Stromal cell of bone marrow (primary cell): ENCODE results near the gene MCC.
A peak's percentile ranks its signal among the peaks of the same experiment; 100 is the strongest.

Experiments
- DNase-seq: peaks from one replicate; pipeline ENCODE4 v3.0.0-alpha.2; 2012; ENCODE audit warnings: low read depth

The MCC gene

DNA sequence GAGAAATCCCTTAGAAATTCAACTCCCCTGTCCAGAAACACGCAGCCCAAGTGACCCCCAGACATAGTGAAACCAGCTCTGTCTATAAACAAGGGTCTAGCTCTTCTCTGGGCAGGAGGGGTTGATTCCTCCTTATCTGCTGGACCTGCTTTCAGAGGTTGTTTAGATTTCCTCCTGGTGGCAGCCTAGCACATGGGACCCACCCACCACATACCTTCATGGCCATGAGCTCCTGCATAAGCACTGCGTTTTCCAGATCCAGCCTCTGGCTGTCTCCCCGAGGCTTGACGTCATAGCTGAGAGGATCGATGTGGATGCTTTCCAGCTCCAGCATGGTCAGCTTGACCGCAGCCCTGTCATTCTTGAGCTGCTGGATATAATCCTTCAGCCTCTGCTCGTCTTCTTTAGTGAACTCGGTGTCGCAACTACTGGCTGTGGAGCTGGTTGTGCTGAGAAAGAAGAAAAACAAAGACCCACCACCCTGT lies 434.7 kb downstream of the MCC start:
- DNase-seq: peak; percentile 76

DNA sequence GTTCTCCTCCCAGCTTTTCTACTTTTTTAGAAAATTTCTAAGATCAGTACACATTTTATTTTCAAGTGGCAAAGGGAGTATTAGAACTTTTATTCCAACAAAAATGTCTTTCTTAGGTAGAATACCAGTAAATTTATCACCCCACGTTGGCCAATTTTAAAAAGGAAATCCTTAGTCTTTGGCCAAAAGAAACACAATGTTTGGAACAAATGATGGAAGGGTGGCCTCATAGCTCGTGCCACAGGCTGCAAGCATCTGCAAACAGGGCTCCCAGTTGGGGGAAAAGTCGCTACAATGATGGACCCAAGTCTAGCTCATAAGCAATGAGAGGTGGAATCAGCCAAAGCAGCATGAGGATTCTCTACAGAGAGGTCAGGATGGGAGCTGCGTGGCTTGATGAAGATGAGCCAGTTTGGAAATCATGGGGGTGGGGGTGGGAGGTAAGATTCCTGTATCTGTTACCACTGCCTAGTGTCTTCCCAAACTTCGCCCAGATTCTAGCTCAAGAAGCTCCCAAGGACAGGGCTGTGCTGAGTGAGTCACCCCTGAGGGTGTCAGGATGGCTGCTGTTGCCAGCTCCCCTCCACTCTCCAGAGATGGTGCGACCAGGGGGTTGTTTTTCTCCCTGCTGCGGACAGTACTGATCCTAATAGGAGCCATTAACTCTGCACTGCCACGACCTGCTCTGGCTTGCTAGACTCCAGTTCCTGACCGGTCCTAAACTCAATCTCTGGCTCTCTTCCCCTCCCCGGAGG lies 436.0 kb downstream of the MCC start:
- no peak for DNase-seq

DNA sequence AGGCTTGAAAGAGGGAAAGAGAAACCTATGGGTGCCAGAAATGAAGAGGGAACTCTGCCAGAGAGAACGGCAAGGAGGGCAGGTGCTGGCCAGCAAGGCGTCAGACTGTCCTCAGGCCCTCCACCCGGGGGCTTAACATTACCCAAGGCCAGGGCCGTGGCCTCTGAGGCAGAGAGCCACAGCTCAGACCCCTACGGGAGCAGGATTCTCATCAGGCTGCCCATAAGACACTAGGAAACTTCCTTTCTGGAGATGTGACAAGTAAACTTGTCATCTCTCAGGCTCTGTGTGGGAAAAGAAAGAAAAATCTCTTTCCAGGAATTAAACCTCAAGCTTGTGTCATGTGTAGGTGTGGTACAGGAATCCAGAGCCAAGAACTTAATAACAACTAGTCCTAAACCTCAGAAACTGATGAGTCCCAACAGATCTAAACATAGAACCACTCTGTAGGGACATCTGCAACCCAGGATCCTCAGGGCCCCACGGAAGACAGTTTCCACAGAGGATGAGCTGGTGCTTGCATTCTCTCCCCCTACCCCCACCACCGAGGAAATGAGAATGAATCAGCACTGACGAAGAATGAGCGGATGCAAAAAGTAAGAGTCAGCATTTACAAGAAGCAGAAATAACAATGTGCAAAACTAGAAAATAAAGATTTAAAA lies 437.4 kb downstream of the MCC start:
- peak; percentile 87 for DNase-seq

DNA sequence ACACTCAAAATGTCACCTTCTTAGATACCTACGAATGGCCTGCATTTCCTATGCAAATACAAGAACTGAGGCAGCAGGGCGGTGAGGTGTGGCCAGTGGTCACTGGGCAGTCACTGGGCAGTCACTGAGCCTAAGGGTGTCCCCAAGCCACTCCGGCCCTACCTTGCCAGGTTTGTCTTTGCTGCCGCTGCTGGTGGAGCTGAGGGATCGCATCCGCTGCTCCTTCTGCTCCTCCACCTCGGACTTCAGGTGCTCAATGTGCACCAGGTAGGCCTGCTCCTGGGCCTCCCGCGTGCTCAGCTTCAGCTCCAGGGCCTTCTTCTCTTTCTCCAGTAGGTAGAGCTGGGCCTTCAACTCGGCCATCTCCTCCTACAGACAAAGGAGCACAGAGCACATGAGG lies 439.3 kb downstream of the MCC start:
- DNase-seq: no peak

DNA sequence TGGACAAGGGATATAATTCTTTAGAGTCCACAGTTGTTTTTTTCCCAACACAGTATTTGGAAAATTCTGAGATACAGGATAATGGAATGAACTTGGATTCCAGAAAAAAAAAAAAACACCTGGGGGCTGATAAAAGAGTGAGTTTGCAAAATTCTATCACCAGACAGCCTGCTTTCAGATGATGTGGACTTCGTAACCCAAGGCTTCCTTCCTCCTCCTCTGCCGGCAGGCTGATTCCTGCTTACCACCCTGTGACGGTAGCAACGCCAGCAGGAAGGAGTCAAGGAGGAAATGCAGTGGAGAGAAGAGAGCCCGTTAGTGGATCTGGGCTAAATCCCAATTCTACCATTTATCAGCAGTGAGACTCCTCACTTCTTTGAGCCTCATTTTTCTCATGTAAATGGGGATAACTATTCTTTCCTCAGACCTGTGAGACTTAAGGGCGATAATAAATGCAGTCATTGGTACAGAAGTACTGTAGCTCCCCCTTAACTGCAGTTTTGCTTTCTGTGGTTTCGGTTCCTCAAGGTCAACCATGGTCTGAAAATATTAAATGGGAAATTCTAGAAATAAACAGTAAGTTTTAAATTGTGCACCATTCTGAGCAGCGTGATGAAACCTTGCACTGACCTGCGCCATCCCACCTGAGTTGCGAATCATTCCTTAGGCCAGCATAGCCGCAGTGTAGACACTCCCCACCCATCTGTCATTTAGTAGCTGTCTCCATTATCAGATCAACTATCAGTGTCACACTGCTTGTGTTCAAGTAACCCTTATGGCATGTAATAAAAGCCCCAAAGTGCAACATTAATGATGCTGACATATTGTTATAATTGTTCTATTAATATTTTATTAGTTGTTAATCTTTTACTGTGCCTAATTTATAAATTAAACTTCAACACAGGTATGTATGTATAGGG lies 440.3 kb downstream of the MCC start:
- no peak for DNase-seq

DNA sequence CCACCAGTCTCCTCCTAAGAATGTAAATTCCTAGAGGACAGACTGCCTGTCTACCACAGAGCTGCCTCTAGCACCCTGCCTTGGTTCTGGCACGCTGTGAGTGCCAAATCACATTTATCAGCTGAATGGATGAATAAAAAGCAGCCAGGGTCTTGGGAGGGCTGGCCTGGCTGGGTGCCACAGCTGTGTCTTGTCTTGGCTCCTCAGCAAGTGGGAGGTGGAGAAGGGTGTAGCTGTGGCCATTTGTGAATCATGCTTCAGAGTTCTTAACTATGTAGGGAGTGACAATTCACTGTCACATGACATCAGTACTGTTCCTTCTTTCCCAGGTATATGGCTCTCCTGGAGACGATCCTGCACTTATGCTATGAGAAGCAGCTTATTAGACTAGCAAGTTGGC lies 441.0 kb downstream of the MCC start:
- DNase-seq: no peak

DNA sequence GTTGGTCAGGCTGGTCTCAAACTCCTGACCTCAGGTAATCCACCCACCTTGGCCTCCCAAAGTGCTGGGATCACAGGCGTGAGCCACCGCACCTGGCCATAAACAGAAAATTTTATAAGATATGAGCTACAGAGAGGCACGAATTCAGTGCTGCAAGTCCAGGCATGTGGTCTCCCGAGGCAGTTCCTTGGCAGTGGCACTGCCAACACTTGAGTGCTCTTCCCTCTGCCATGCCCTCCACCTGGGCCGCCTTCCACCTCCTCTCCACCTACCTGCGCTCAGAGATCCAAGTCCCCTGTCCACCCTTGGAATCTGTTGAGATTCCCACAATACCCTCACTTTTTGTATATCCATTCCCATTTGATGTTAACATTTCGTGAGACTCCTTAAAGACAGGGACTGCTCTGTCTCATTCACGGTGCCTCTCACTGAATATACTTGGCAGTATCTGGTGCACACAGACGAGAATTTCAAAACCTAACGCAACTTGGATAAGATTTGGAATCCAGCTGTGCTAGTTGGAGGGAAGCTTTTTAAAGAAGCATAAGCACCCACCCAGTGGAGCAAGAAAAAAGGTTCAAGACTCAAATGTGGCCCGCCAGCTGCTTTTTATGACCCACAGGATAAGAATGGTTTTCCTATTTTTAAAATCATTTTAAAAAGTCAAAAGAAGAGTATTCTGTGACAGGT lies 443.3 kb downstream of the MCC start:
- DNase-seq: no peak

DNA sequence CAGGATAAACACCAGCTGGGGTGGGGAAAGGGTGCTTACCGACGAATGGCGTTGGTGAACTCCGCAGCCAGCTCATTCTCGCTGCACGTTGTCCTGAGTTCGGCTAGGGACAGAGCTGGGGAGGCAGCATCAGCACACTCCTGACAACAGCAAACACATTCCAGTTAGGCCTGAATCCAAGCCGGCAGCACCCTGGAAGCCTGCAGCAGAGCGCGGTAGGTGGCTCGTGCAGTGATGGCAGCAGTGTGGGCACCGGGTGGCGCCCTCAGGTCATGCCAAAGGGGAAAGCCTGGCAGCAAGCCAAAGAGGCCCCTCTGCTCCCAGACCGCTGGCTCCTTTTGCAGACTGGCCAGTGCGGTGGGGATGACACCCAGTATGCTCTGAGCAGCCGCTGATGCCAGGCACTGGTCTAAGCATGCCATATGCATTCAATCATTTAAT lies 444.7 kb downstream of the MCC start:
- DNase-seq: no peak

DNA sequence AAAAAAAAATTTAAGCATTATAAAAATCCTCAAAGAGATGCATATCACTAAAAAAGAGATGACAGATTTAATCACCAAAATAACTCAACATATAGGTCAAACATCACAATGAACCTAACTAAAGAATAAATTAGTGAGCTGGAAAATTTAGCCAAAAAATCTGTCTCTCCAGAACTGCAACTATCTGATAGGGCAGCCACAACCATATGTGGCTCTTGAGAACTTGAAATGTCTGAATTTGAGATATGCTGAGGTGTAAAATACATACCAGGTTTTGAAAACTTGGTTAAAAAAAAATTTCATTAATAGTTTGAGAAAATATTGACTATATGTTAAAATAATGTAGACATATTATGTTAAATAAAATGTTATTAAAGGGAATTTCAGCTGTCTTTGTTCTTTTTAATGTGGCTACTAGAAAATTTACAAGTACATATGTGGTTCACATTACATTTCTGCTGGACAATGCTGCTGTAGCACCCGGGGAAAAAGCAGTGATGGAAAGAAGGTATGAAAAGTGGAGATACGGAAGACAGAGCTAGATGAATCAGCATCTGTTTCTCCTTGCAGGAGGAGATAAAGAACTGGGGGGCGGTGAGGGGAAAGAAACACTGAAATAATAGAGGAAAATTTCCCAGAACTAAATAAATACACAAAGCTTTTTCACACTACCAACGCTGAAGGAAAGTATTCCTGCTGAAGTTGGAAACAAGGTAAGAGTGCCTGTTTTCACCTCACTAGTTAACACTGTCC lies 445.6 kb downstream of the MCC start:
- no peak for DNase-seq

DNA sequence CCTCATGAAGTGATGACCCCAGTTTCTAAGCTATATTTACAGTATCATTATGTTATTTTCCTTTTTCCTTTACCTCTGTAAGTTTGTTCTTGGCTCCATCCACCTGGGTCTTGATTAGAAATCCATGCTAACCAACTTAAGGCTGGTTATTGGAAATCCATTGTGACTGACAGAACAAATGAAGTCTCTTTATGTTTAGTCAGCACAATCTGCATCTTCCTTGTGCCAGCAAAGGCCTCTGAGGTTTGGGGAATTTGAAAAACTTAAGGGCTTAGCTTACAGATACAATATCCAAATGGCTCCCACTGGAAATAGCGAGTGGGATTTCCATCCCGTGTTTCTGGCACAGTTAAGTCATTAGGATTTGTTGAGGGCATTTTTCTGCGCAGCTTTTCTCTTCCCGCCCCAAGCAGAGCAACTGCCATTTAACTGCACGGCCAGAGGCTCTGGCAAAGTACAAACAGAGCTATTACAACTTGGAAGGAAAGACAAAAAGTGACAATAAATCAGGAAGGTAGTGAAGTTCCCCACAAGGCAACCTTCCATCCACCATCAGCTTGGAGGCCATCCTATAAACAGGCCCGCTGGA lies 447.5 kb downstream of the MCC start:
- DNase-seq: no peak

DNA sequence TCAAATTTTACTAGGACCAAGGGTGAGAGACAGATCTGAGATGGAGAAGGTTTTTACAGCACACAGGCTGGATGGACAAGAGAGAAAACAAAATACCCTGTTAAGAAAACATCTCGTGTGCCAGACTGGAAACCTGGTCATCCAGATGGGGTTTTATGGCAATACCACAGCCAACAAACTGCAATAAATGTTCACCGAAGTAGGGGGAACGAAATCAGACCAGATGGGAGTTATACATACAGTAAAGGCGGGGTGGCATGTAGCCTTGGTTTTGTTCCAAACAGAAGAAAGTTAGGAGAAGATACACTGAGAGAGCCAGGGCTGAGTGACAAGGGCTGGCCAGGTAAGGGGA lies 448.3 kb downstream of the MCC start:
- DNase-seq: no peak

DNA sequence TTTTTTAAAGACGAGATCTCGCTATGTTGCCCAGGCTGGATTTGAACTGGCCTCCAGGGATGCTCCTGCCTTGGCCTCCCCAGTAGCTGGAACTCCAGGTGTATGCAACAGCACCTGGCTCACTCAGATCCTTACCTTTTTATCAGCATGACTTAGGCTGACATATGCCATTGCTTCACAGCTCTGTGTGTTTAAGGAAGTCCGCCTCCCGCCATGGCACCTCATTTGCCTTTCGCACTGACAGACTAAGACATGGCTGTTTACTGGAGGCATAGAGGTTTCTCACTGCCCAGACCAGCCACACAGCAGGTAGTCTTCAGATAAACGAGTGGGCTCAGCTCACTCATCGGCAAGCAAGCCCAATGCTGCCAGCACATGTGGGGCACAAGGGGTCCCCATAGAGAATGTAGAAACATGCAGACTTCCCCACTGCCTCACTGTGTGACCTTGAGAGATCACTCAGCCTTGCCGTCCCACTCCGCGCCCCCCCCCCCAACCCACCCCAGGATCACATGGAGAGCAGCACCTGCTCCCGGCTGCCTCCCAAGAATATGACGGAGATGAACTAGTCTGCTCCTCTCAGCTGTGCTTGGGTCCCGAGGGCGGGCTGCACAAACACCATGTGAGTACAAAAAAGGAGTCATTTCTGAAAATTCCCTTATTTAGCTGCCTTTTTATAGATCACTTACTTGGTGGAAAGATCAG lies 448.9 kb downstream of the MCC start:
- no peak for DNase-seq

DNA sequence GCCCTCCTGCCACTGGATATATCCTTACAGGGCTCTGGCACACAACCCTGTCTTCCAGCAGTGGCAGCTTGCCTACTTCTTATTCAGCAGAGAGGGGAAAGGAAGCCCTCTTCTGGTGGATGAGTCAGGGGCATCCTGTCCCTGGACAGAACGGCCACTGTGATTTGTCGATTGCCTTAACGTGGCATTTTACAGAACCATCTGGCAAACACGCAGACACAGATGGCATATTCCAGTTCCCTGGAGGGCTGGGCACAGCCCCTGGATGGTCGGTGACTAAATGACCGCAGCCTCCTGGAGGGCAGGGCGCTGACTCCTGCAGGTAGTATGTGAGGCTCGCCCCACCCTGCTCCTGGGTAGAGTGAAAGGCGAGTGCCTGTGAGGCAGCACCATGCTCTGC lies 449.5 kb downstream of the MCC start:
- DNase-seq: peak; percentile 41

DNA sequence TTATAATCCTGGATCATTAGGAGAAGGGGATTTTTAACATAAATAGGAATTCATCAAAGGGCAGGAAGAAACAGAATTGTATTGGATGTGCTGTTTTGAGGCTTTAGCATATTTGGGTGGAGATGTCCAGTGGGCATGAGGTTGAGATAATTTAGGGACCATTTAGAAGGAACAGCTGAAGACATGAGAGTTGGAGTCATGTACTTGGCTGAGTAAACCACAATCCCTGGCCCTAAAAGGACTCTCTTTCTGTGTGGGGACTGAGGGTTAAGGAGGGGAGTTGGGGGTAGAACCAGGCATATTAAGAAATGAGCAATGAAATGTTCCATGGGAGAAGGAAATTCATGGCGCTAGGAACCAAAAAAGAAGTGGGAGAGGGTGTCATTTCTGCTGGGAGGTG lies 450.1 kb downstream of the MCC start:
- no peak for DNase-seq

DNA sequence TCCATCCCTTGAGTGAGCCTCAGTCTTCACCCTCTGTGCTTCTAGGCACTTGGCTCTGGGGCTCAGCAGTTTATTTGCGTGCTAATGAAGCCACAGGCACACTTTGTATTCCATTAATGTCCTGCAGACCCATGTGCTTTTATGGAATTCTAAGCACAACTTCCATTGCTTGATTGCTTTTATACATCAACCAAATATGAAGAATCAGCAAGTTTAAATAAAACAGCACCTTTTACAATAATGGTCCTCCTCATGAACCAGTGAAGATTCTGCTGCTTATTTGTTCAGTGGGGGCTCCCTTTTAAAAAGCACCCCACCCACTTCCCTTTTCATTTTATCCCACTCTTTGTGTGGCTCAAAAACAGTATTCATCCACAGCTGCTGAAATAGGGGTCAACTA lies 451.4 kb downstream of the MCC start:
- DNase-seq: no peak

DNA sequence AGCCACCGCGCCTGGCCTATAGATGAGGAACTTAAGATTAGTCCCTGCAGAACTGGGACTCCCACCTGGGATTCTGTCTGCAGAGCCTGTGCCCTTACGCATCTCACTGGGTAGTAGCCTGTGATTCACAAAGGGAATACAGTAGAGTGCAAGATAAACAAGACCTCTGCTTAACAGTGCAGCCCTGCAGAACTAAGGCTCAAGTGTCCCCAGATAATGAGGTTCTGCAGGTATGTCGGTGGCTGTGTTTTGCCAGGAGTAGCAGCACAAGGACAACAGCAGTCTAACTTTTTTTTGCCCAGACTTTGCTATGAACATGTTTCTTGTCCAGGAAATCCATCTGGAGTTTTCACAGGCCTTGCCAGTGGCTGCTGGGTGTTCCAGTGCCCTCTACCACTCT lies 451.9 kb downstream of the MCC start:
- DNase-seq: no peak

DNA sequence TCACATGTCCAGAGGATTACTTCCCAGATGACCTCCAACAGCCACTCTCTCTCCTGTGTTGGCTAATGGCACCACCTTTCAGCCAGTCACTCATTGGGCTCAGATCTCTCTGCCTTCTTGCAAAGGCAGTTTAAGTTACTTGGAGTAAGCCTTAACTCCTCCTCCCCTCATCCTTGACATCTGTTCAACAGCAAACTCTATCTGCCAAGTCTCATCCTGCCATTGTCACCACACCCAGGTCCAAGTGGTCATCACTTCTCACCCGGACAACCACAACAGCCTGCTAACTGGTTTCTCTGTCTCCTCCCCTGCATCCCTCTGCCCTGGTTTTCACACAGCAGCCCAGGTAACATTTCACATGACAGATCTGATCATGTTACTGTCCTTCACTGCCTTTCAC lies 453.2 kb downstream of the MCC start:
- no peak for DNase-seq

DNA sequence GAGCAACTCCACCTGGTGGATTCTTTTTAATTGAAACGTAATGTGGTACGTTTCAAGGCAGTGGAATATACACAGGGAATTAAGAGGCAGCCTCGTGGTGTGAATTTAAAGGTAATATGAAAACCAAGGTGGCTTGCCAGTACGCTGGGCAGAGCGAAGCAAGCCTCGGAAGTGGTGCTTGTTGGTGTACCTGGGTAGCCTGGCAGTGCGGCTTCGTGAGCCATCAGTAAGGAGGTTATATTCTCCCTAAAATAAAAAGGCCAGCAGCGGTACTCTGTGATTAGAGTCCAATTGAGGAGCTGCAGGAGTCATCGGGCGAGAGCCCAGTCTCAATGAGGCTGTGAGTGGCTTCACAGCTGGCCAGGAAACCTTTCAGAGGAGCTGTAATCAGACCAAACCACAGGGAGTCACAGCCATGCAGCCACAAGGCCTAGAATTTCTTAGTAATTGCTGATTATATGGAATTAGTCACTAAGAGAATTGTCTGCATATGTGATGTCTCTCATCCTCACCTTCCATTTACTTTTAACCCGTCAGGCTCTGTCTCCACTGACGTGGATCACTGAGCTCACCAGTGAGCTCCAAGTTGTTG lies 454.0 kb downstream of the MCC start:
- peak; percentile 86 for DNase-seq

DNA sequence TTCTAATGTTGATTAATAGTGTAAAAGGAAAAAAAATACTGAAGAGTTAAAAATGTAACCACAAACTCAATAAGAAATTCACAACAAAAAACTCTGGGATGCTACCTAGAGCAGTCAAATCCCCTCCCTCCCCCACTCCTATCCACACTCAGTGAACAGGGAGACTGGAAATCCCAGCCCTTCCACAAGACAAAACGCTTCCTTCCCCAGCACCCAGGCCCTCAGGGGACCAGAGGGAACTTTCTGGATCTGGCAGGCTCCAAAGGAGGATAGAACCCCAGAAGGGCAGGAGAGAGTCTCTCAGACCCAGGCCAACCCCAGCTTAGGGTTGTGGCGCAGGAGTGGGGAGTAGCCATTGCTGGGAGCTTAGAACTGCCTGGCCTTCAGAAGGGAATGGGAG lies 456.7 kb downstream of the MCC start:
- DNase-seq: no peak

DNA sequence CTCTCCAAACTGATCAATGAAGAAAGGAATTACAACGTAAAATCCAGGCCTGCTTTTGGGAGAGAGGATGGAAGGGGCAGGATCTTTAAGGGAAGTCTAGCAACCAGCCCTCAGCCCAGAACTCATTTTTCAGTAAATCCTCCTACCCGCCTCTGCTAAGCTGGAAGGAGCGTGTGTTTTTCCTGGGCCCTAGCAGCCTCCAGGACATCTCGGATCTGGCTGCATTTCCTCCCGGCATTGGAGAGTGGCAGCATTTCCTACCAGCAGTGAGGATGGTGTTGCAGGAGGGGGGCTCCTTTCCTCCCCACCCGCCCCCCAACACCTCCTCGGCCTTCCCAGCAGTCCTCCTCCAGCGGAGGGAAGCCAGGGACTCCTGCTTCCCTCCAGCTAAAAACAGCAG lies 457.1 kb downstream of the MCC start:
- no peak for DNase-seq
